BLaER1 treated with 17β-estradiol and CSF1 and Interleukin-3, amounts not matched to agents 10 nM and 100 nM (cell line): ENCODE measurements around the gene SUB1.
A peak's percentile ranks its signal among the peaks of the same experiment; 100 is the strongest.
"Not testable (repeated sequence)": the region's sequence is repeated elsewhere in the genome, so short reads cannot be mapped to it uniquely, and the experiment has no call there.

Experiments
- H3K27ac ChIP-seq, 11 experiments: shearing (Covaris generic); formaldehyde crosslinking; 2 replicates each; pipeline ENCODE4 v1.8.1; 2022
- H3K27me3 ChIP-seq, 11 experiments: shearing (Covaris generic); formaldehyde crosslinking; 2 replicates each; pipeline ENCODE4 v1.8.1; 2022
- H3K36me3 ChIP-seq, 11 experiments: shearing (Covaris generic); formaldehyde crosslinking; 2 replicates each; pipeline ENCODE4 v1.8.1; 2022
- H3K4me1 ChIP-seq, 10 experiments: shearing (Covaris generic); formaldehyde crosslinking; 2 replicates each; pipeline ENCODE4 v1.8.1; 2022
- H3K4me2 ChIP-seq, 11 experiments: shearing (Covaris generic); formaldehyde crosslinking; 2 replicates each; pipeline ENCODE4 v1.8.1; 2022
- H3K4me3 ChIP-seq, 10 experiments: shearing (Covaris generic); formaldehyde crosslinking; 2 replicates each; pipeline ENCODE4 v1.8.1; 2022
- H3K9ac ChIP-seq, 11 experiments: shearing (Covaris generic); formaldehyde crosslinking; 2 replicates each; pipeline ENCODE4 v1.8.1; 2022
- H3K9me3 ChIP-seq, 11 experiments: shearing (Covaris generic); formaldehyde crosslinking; replicated peaks in 1 of 11; 2 replicates each; pipeline ENCODE4 v1.8.1; 2022
- H4K20me1 ChIP-seq, 11 experiments: shearing (Covaris generic); formaldehyde crosslinking; 2 replicates each; pipeline ENCODE4 v1.8.1; 2022
- Cebpa-rat ChIP-seq, 11 experiments: shearing (Covaris generic); IDR thresholded peaks; 2 replicates each; pipeline ENCODE4 v1.8.1; 2022

The SUB1 gene

GRCh38 chr5:32585446-32586275 is at the start of gene SUB1:
SUB1 (plus strand) TSS chr5:32585557; CDS start chr5:32588513, 2,956 bp downstream.
- H3K36me3 ChIP-seq: peaks cover 18 to 37% (median 27%) of the 10 kb centered on the region in 11 experiments; a peak in 21 of 22 replicates
- peak within 1 kb of the TSS; percentile 87 to 96 (median 92) for H3K4me3 ChIP-seq
- H3K4me1 ChIP-seq: peaks cover 81 to 86% (median 84%) of the 10 kb centered on the region in 10 experiments
- peak within 1 kb of the TSS; percentile 97 to 100 (median 99) for H3K9ac ChIP-seq
- peak within 1 kb of the TSS; percentile 70 to 96 (median 87) for H3K4me2 ChIP-seq
- peaks cover 0 to 7% (median under 1%) of the 10 kb centered on the region in 11 experiments; a peak in 7 of 22 replicates for H3K9me3 ChIP-seq
- TF ChIP-seq Cebpa-rat (IDR thresholded peaks at IDR 0.05): no peak
- peaks cover 44 to 49% (median 47%) of the 10 kb centered on the region in 11 experiments for H4K20me1 ChIP-seq
- peak within 1 kb of the TSS; percentile 97 to 100 (median 98) for H3K27ac ChIP-seq
- no peaks in the 10 kb centered on the region for H3K27me3 ChIP-seq

GRCh38 chr5:32536246-32536645 is 49.1 kb upstream of the SUB1 start:
- no peak overlapping the region for H3K9ac ChIP-seq
- no peaks in the 10 kb centered on the region for H3K36me3 ChIP-seq
- no peak overlapping the region for H3K4me3 ChIP-seq
- peaks cover 0 to 11% (median 0%) of the 10 kb centered on the region in 11 experiments; a peak in 2 of 22 replicates for H3K9me3 ChIP-seq
- H4K20me1 ChIP-seq: no peaks in the 10 kb centered on the region
- H3K4me1 ChIP-seq: peaks cover 4 to 48% (median 21%) of the 10 kb centered on the region in 10 experiments; a peak in 18 of 20 replicates
- no peaks in the 10 kb centered on the region for H3K27me3 ChIP-seq
- peak overlapping the region in 3 of 11 experiments; percentile 5 to 34 (median 28); a peak in 2 of 22 replicates for H3K4me2 ChIP-seq
- no peak for TF ChIP-seq Cebpa-rat (IDR thresholded peaks at IDR 0.05)
- no peak overlapping the region for H3K27ac ChIP-seq

- not testable (repeated sequence) for H3K9ac ChIP-seq, H4K20me1 ChIP-seq, H3K27me3 ChIP-seq, H3K36me3 ChIP-seq, H3K4me3 ChIP-seq
- Histone ChIP-seq H3K4me1 (peaks cover 4 to 59% (median 21%) of the 10 kb centered on the region in 10 experiments; a peak in 18 of 20 replicates), H3K27ac (peak overlapping the region in 2 of 11 experiments; percentile 27 to 51; a peak in 3 of 22 replicates), H3K9me3 (peaks cover 0 to 11% (median 0%) of the 10 kb centered on the region in 11 experiments; a peak in 2 of 22 replicates), H3K4me2 (peak overlapping the region in 9 of 11 experiments; percentile 3 to 58 (median 19); a peak in 12 of 22 replicates)
These were observed 47.8 kb upstream of the SUB1 start for GRCh38 chr5:32537437-32538029.

- Histone ChIP-seq H3K4me3 (no peak overlapping the region), H3K27ac (peak overlapping the region in 2 of 11 experiments; percentile 27 to 51; a peak in 2 of 22 replicates), H4K20me1 (no peaks in the 10 kb centered on the region), H3K9ac (no peak overlapping the region), H3K4me2 (peak overlapping the region in 9 of 11 experiments; percentile 3 to 58 (median 19); a peak in 13 of 22 replicates), H3K36me3 (no peaks in the 10 kb centered on the region), H3K27me3 (no peaks in the 10 kb centered on the region), H3K9me3 (peaks cover 0 to 11% (median 0%) of the 10 kb centered on the region in 11 experiments; a peak in 2 of 22 replicates), H3K4me1 (peaks cover 4 to 65% (median 21%) of the 10 kb centered on the region in 10 experiments; a peak in 18 of 20 replicates)
- no peak for TF ChIP-seq Cebpa-rat (IDR thresholded peaks at IDR 0.05)
These were observed 47.3 kb upstream of the SUB1 start for GRCh38 chr5:32538031-32538547.

- H3K9me3 ChIP-seq: 0 out of 22 replicates have a peak, but pooled peaks cover 0 to 5% (median 0%) of the 10 kb centered on the region in 11 experiments
- H3K36me3 ChIP-seq: no peaks in the 10 kb centered on the region
- H3K4me1 ChIP-seq: peaks cover 4 to 65% (median 21%) of the 10 kb centered on the region in 10 experiments; a peak in 18 of 20 replicates
- peak overlapping the region in 2 of 11 experiments; percentile 32; a peak in 1 of 22 replicates for H3K9ac ChIP-seq
- peak overlapping the region in 7 of 11 experiments; percentile 1 to 77 (median 49); a peak in 11 of 22 replicates for H3K4me2 ChIP-seq
- no peak for TF ChIP-seq Cebpa-rat (IDR thresholded peaks at IDR 0.05)
- H3K27ac ChIP-seq: peak overlapping the region in 6 of 11 experiments; percentile 21 to 76 (median 60); a peak in 11 of 22 replicates
- H3K27me3 ChIP-seq: no peaks in the 10 kb centered on the region
- H3K4me3 ChIP-seq: no peak overlapping the region
- H4K20me1 ChIP-seq: no peaks in the 10 kb centered on the region
These were observed 45.1 kb upstream of the SUB1 start for GRCh38 chr5:32539981-32540845.

GRCh38 chr5:32541241-32541640 is 44.1 kb upstream of the SUB1 start:
- no peaks in the 10 kb centered on the region for H3K27me3 ChIP-seq
- peak overlapping the region in 5 of 11 experiments; percentile 12 to 77 (median 63); a peak in 8 of 22 replicates for H3K4me2 ChIP-seq
- no peak for TF ChIP-seq Cebpa-rat (IDR thresholded peaks at IDR 0.05)
- no peaks in the 10 kb centered on the region for H3K36me3 ChIP-seq
- no peak overlapping the region for H3K9ac ChIP-seq
- H3K4me1 ChIP-seq: peaks cover 4 to 59% (median 21%) of the 10 kb centered on the region in 10 experiments; a peak in 18 of 20 replicates
- 0 out of 22 replicates have a peak, but pooled peaks cover 0 to 7% (median 0%) of the 10 kb centered on the region in 11 experiments for H3K9me3 ChIP-seq
- H3K27ac ChIP-seq: peak overlapping the region in 5 of 11 experiments; percentile 8 to 76 (median 64); a peak in 8 of 22 replicates
- no peaks in the 10 kb centered on the region for H4K20me1 ChIP-seq
- no peak overlapping the region for H3K4me3 ChIP-seq

- H4K20me1 ChIP-seq: no peaks in the 10 kb centered on the region
- H3K4me2 ChIP-seq: peak overlapping the region in 3 of 11 experiments; percentile 39 to 67 (median 52); a peak in 6 of 22 replicates
- H3K9me3 ChIP-seq: peaks cover 0 to 19% (median 6%) of the 10 kb centered on the region in 11 experiments; a peak in 7 of 22 replicates
- no peaks in the 10 kb centered on the region for H3K27me3 ChIP-seq
- no peaks in the 10 kb centered on the region for H3K36me3 ChIP-seq
- peaks cover 4 to 49% (median 17%) of the 10 kb centered on the region in 10 experiments; a peak in 18 of 20 replicates for H3K4me1 ChIP-seq
- H3K27ac ChIP-seq: peak overlapping the region in 1 of 11 experiments; percentile 32; a peak in 1 of 22 replicates
- no peak overlapping the region for H3K9ac ChIP-seq
- H3K4me3 ChIP-seq: no peak overlapping the region
- no peak for TF ChIP-seq Cebpa-rat (IDR thresholded peaks at IDR 0.05)
These were observed 42.9 kb upstream of the SUB1 start for GRCh38 chr5:32542216-32543059.
